Femur (tissue), 1 donor: ENCODE results near the gene MGAT3.

Experiments
- DNase-seq: peaks from one replicate; pipeline ENCODE4 v3.0.0-alpha.2; 2017

MGAT3 gene

GRCh38 chr22:39534092-39534506 is 77.3 kb downstream of the MGAT3 start:
- no peak for DNase-seq

- peak; percentile 87 for DNase-seq
These were observed 78.0 kb downstream of the MGAT3 start for GRCh38 chr22:39534591-39535356.

- no peak for DNase-seq
These were observed 78.5 kb downstream of the MGAT3 start for GRCh38 chr22:39535357-39535725.

- DNase-seq = no peak
These were observed 79.1 kb downstream of the MGAT3 start for GRCh38 chr22:39535831-39536449.

GRCh38 chr22:39536711-39537110 is 79.9 kb downstream of the MGAT3 start:
- DNase-seq = no peak

GRCh38 chr22:39537975-39538374 is 81.2 kb downstream of the MGAT3 start:
- no peak for DNase-seq
